Activated T-cell treated with anti-CD3 and anti-CD28 coated beads for 1 hour (primary cell): ENCODE results near the gene CHURC1.
"Not testable (repeated sequence)": the region's sequence is repeated elsewhere in the genome, so short reads cannot be mapped to it uniquely, and the experiment has no call there.

ENCODE experiments used
- DNase-seq: peaks from one replicate; pipeline ENCODE4 v3.0.0-alpha.2; 2020; ENCODE audit warnings: low read depth

CHURC1 gene

DNA sequence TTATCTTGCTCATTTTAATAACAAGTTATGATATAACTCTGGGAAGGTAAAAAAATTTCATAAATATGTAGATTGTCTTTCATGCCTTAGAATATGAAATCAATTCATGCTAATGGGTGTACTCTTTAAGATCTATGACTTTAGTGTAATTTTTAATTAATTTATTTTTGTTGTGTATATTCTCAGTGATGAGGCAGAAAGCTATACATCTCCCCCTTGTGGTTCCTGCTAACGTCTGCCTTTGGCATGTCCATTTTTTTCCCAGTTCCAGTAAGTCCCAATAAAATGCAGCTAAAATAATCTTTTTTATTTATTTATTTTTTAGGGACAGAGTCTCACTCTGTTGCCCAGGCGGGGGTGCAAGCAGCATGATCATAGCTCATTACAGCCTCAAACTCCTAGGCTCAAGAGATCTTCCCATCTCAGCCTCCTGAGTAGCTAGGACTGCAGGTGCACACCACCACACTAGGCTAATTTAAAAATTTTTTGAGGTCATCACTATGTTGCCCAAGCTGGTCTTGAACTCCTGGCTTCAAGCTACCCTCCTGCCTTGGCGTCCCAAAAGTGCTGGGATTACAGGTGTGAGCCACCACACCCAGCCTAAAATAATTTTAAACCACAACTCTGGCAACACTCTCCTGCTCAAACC lies 3.3 kb upstream of the CHURC1 start:
- DNase-seq, result no peak

DNA sequence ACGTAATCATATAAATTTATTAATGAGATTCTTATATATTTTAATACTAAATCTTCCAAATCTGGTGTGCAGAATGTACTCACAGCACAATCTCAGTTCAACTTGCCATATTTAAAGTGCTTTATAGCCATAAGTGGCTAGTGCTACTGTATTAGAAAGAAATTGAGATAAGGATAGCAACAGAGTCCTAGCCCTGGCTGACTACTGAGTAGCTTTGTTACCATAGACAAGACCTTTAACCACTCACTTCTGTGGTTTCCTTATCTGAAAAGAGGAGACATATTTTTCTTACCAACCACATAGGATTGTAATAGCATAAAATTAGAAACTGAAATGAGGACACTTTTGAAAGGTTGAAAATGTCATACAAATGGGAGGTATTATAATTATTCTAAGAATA lies 2.0 kb upstream of the CHURC1 start:
- no peak for DNase-seq

DNA sequence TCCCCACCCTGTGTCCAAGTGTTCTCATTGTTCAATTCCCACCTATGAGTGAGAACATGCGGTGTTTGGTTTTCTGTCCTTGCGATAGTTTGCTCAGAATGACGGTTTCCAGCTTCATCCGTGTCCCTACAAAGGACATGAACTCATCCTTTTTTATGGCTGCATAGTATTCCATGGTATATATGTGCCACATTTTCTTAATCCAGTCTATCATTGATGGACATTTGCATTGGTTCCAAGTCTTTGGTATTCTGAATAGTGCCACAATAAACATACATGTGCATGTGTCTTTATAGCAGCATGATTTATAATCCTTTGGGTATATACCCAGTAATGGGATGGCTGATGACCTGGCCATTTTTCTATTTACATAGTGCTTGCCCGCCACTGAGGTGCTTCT lies 778 bp upstream of the CHURC1 start:
- DNase-seq, result not testable (repeated sequence)

DNA sequence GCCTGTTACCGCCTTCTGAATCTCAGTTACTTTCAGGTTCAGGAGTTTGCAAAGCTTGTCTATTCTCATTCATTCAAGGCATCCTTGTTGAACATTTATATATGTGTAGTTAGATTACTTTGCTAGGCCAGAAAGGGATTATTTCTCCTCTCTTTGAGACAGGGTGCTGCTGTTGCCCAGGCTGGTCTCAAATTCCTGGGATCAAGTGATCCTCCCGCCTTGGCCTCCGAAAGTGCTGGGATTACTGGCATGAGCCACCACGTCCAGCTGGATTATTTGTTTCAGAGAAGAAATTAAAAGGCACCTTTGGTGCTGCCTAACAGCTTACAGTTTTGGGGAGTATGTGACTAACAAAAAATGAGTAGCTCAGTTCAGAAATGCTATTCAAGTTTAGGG lies 772 bp downstream of the CHURC1 start:
- no peak for DNase-seq

DNA sequence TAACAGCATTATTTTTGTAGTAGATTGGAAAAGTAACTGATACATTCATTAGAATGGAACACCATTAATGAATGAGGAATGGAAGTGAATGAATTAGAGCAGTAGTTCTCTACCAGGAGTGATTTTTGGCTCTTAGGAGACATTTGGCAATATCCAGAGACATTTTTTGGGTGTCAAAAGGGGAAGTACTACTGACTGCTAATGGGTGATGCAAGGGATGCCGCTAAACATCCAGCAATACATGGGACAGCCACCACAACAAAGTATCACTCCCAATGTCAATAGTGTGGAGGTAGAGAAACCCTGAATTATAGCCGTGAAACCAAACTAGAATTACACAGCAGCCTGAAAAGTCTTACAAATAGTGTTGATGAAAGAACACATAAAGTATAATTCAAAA lies 1.5 kb downstream of the CHURC1 start:
- no peak for DNase-seq

DNA sequence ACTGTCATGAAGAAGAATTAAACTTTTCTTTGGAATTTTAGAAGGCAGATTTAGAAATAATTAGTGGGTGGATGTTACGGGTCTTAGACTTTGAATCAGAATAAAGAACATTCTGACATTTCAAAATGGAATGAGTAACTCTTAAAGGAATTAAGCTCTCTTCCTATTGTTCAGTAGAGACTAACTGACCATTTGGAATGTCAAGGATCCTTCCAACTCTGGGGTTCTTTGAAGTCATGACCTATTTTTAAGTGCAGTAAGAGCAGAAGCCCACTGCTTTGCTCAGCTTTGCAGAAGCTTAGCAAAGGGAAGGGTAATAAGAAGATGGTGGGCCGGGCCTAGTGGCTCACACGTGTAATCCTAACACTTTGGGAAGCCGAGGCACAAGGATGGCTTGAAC lies 4.0 kb downstream of the CHURC1 start:
- no peak for DNase-seq

DNA sequence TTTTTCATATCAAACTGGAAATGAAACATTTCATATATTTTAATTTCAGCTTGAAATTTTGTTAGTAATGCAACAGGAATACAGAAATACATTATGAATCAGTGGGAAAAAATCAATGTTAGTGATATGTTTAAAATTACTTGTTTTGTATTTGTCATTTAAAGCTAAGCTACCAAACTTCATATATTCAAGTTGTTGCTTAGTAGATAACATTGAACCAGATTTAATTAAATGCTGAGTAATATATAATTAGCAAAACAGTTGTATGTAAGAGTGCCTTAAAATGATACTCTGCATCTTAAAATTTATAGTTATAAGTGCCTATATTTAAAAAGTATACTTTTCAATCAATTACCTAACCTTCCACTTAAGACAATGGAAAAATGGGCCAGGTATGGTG lies 5.0 kb downstream of the CHURC1 start:
- no peak for DNase-seq

DNA sequence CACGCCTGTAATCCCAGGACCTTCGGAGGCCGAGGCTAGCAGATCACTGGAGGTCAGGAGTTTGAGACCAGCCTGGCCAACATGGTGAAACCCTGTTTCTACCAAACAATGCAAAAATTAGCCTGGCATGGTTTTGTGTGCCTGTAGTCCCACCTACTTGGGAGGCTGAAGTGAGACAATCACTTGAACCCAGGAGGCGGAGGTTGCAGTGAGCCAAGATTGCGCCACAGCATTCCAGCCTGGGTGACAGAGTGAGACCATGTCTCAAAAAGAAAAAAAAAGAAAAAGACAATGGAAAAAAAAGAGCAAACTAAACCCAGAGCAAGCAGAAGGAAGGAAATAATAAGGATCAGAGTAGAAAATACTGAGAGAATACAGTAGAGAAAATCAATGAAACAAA lies 5.4 kb downstream of the CHURC1 start:
- no peak for DNase-seq

DNA sequence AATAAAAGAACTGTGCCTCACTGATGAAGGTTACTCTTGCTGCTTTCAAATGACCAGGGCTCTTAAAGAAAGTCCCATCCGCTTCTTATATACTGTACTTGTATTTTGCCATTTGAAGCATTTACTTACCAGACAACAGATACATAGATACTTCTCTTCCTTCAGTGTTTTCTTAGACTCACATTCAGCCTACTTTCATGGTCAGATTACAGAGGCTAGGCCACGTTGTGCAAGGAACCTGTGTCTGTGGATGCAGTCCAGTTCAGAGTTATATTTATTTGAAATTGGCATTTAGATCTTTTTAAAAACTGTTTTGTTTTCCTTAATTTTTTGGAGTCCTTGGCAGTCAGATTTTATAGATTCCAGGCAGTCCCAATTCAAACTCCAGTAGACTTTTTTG lies 6.2 kb downstream of the CHURC1 start:
- no peak for DNase-seq

DNA sequence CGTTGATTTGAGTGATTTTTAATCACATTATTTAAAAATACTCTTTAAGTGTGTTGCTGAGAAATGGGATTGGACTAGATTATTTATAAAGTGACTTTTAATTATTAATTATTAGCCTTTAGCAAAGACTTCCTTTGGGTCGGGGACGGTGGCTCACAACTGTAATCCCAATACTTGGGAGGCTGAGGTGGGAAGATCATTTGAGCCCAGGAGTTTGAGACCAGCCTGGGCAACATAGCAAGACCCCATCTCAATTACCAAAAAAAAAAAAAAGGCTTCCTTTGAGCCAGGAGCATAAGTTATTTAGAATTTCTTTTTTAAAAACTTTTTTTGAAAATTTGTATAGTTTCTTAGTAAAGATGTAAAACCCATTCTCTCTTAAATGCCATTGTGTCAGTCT lies 8.8 kb downstream of the CHURC1 start:
- DNase-seq, result no peak

DNA sequence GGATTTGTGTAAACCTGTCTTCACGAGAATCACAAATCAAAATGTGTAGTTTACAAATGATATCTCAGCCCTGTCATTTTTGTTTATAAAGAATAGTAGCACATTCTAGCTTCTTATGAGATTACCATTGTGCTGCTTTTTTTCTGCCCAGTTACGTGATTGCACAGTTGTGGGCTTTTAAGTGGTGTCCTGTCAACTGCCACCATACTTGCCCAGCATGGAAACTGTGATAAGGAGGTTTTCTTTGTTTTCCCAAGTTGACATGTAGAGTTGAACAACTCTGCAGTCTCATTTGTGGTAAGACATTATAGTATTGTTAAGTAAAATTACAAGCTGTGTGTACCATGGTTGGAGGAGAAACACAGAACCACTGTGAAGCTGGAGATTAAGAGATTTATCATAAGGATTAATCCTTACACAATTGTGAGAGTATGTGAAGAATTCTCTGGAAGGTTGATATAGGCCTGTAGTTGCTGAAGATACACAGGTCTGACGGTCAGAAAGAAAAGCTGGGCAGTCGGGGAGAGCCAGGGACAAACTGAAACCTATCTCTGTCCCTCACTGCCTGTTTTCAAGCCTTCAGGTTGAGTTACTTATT lies 12.2 kb downstream of the CHURC1 start:
- no peak for DNase-seq

DNA sequence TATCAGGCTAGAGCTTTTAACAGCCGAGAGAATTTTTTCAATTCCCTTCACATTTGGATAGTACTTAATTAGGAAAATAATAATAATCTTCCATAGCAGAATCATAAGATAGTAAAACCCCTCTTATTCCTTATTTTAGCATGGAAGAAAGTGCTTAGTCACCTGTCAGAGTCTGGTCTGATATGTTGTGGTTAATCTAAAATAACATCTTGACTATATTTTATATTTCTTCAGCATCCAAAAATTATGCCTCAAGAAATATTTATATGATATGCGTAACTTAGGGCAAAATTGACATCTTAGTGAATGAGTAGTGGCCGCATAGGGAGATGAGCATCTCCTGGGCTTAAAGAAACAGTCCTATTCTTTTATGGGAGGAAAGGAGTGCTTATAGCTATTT lies 12.8 kb downstream of the CHURC1 start:
- no peak for DNase-seq

DNA sequence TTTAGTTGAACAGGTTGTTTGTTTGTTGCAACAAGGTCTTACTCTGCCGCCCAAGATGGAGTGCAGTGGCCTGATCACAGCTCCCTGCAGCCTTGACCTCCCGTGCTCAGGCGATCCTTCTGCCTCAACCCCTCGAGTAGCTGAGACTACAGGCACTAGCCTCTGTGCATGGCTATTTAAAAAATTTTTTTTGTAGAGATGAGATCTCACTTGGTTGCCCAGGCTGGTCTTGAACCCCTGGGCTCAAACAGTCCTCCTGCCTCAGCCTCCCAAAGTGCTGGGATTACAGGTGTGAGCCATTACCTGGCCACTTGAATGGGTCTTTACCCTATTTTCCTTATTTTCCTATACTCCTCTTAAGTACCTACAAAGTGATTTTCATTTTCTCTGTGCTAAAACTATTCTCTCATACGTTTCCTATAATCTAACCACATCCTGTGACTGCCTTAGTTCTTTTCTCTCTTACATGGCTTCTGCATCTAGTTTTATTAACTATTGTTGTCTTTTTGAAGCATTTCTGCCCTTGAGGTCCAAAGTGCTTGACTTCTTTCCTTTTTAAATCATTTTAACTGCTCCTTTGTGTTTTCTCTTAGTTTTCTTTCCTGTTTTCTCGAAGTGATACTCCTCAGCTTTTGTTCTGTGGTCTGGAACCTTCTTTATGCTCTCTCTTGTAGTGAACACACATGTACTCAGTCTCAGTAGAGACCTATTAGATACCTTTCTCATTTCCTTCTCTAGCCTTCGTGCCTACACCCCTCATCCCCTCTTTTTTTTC lies 14.2 kb downstream of the CHURC1 start:
- no peak for DNase-seq

DNA sequence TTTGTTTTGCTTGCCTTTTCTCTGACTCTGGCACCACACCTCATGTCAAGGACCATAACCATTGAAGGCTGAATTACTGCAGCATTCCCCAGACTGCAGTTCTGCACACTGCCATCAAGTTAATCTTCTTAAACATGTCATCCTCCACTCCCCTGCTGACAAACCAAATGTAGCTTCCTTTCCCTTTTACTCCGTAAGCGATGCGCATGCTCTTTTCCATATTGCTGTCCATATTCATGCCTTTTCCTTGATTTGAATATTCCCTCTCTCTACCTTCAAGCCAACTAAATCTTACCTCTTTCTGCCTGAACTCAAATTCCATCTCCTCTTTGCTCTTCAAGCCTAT lies 14.7 kb downstream of the CHURC1 start:
- no peak for DNase-seq

DNA sequence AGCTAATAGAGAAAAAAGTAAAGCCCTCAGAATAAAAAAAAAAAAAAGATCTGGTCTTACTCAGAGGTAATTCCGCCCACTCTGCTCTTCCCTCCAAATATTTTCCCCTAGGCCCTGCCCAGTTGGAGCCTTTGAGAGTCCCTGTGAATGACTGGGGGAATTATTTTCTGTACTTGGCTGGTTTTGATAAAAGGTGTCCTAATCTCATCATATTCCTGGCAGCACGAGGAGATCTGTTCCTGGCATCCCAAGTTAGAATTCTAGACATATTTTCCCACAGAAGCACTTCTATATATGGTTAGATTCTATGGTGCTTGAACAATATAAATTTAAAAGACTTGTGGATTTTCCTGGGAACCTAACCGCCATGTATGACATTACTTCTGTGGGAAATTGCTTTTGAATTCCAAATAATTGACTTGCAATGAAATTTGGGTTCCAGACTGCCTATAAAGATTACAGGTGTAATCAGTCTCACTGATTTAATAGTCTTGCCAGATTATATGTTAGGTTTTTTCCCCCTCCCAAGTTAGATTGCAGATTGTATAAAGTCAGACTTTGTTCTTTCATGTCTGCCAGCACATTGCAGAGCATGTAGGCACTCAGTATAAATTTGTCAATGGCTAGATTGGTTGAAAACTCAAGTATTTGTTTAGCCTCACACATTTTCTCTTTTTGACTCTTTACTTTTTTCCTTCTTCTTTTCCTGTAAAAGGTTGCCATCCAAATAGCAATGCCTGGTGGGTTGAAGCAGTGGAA lies 16.0 kb downstream of the CHURC1 start:
- no peak for DNase-seq

DNA sequence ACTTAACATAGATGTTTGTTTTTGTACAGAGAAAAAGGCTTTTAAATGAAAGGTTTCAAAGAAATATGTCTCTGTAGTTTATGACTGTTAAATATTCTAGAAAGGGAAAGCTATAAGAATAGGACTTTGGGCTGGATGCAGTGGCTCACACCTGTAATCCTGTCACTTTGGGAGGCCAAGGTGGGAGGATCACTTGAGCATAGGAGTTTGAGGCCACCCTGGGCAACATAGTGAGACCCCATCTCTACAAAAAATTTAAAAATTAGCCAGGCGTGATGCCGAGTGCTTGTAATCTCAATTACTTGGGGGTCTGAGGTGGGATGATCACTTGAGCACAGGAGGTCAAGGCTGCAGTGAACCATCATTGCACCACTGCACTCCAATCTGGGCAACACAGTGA lies 16.9 kb downstream of the CHURC1 start:
- DNase-seq, result no peak

DNA sequence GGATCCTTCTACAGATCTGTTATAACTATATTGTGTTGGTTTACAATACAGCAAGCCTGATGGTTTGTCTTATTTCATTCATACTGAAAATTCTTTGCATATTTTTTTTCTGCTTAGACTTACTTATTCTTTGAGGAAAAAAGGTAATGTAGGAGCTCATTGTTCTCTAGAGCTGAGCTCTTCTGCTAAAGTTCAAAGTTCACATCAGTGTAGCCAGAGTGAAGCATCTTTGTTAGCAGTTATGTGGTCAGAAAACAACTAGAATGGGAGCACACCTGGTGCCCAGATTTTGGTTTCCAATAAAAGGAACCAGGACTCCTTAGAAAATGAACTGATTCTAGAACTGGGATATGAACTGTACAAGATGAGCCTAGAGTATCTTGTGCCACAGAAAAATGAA lies 18.0 kb downstream of the CHURC1 start:
- DNase-seq, result no peak

DNA sequence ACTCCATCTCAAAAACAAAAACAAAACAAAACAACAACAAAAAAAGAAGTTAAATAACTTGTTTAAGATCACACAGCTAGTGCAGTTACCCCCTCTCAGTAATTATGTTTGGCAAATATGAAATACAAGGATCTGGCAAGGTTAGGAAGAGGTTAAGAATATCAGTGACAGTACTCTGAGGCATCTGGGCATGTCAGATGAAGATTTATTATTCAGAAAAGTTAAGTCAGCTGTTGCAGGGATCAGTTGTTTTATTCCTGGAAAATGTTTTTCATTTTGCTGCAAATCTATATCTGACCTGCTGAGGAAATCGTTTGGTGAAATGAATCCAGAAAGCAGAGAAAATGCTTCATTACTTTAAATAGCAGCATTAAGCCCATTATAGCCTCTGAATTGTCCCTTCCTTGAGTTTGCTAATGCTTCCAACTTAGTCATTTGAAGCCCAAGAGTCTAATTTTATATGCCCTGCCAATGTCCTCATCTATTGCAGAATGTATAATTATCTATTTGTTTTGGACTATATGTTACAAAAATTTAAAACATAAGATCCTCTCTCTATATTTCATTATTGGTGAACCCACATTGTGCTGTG lies 20.2 kb downstream of the CHURC1 start:
- no peak for DNase-seq

DNA sequence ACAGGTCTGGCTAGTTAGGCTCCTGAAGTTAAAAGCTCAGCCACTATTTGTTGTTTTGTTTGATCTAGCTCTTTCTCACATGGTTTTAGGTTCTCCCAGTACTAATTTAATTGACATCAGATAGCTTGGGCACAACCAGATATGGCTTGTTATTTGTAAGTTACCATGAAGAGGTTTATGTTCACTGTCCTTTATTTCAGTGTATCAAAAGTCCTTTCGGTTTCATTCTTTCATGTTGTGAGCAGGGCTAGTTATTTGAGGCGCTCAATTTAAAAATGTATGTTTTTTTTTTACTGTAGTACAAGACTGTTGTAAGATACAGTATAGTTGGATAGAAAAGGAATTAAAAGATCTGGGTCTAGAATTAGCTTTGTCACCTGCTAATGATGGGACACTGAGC lies 21.3 kb downstream of the CHURC1 start:
- no peak for DNase-seq

DNA sequence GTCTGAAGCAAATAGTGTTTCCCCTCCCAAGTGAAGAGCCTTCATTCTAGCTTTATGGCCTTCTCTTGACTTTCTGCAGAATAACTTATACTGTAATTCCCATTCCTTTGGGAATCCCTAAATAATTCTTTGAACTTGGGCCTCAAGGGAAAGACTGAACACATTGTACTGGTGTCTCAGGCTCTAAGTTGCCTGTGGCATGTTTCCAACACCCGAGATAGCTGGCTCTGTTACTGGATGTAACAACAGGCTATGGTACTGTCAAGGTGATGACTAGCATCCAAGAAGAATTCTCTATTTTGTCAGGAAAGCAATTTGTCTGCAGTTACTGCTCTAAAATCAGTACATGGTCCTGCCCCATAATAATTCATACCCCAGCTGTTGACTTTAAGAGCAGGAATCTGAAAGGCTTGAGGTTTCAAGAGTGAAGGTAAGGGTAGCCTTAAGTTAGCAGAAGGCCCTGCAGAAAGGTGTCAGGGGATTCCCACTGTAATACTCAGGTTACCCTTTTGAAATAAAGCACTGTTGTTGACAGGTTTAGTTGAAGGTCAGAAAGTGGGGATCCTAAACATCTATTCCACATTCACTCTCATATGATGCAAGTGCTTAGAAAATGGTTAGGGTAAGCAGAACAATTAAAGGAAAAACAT lies 23.0 kb downstream of the CHURC1 start:
- no peak for DNase-seq

DNA sequence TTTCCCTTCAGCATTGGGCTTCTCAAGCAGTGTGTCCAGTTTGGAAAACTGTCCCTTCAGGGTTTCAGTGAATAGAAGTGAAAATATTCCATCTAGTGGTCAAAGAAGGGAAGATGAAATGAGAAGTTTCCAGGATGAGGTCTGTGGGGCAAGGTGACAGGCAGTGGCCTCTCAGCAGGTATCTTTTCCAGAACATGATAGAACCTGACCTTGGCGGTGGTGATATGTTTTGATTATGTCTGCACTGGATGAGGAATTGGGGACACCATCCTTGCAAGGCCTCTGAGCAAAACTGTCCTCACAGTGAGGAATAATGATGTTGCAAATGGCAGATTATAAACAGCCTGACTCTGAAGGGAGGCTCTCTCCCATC lies 23.6 kb downstream of the CHURC1 start:
- no peak for DNase-seq
